Measurements from ENCODE around the gene ANO1.
"Not testable (repeated sequence)": the region's sequence is repeated elsewhere in the genome, so short reads cannot be mapped to it uniquely, and the experiment has no call there.

Gene ANO1

DNA sequence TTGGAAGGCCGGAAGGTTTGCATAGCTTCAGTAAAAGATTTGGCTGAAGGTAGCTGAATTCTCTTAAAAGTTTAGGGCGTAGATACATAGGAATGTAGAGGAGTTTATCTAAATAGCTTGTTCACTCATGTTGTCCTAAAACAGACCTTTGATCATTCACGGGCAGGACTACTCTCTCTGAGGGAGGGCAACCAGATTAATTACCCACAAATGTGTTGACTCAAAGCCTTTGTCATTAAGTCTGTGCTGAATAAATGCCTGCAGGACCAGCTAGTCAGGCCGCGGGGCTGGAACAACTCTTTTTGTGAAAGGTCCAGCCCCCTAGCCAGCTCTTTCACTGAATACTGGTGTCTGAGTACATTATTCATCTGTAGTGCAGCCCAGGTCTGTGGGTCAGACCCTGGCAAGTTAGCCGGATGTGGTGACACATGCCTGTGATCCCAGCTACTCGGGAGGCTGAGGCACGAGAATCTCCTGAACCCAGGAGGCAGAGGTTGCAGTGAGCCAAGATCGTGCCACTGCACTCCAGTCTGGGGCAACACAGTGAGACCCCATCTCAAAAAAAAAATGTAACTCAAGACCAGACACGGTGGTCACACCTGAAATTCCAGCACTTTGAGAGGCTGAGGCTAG lies 122.2 kb downstream of the ANO1 start:
- no peak overlapping the region for H3K4me3 ChIP-seq (ENCODE audit: low read depth, low read length)
- in situ Hi-C loops (cut with HindIII; ENCODE audit: low sequenced_read_pairs) = no loop called here
- DNase-seq (ENCODE audit: low read depth) = no peak
- TF ChIP-seq, protein P1, sequence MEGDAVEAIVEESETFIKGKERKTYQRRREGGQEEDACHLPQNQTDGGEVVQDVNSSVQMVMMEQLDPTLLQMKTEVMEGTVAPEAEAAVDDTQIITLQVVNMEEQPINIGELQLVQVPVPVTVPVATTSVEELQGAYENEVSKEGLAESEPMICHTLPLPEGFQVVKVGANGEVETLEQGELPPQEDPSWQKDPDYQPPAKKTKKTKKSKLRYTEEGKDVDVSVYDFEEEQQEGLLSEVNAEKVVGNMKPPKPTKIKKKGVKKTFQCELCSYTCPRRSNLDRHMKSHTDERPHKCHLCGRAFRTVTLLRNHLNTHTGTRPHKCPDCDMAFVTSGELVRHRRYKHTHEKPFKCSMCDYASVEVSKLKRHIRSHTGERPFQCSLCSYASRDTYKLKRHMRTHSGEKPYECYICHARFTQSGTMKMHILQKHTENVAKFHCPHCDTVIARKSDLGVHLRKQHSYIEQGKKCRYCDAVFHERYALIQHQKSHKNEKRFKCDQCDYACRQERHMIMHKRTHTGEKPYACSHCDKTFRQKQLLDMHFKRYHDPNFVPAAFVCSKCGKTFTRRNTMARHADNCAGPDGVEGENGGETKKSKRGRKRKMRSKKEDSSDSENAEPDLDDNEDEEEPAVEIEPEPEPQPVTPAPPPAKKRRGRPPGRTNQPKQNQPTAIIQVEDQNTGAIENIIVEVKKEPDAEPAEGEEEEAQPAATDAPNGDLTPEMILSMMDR (IDR thresholded peaks at IDR 0.05; ENCODE audit: low read depth, low read length, missing control alignments) = no peak

DNA sequence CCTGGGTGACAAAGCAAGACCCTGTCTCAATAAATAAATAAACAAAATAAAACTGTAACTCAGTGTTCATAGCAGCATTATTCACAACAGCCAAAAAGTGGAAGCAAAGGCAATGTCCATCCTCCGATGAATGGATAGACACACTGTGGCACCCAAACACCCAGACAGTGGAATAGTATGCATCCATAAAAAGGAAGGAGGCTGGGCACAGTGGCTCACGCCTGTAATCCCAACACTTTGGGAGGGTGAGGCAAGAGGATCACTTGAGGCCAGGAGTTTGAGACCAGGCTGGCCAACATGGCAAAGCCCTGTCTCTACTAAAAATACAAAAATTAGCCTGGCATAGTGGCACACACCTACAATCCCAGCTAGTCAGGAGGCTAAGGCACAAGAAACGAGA lies 122.9 kb downstream of the ANO1 start:
- H3K4me3 ChIP-seq (ENCODE audit: low read depth, low read length); DNase-seq (ENCODE audit: low read depth); in situ Hi-C loops (cut with HindIII; ENCODE audit: low sequenced_read_pairs): not testable (repeated sequence)

DNA sequence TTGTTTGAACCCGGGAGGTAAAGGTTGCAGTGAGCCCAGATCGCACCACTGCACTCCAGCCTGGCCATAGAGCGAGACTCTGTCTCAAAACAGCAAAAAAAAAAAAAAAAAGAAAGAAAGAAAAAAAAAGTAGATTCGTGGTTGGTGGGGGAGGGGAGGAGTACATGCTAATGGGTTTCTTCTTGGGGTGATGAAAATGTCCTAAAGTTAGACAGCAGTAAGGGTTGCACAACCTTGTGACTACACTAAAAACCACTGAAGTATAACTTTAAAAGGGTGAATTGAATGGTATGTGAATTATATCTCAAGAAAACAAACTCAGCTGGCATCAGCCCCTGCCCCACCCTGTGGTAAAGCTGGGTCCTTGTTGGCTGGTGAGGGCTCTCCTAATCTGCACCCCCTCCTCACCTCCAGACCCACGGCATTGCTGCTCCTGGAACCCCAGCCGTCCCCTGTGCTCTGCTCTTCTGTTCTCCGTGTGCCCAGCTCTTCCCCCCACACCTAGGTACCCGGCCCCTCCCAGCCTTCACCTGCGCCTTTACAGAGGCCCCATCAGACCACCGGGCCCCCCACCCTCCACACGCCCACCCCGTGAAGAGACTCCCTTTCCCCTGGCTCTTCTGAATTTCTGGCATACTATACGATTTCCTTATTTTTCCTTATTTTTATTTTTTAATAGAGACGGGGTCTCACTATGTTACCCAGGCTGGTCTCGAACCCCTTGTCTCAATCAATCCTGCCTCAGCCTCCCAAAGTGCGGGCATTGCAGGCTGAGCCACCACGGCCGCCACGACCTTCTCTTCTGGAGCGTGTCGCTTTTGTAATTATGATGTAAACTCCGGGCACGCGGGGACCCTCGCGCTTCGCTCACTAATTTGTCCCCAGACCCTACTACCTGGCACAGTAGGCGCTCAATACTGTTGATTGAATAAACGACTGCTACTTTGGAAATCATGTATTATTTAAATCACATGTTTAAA lies 124.1 kb downstream of the ANO1 start:
- H3K4me3 ChIP-seq (ENCODE audit: low read depth, low read length) = peak overlapping the region; percentile 98
- DNase-seq (ENCODE audit: low read depth) = no peak
- in situ Hi-C loops (cut with HindIII; ENCODE audit: low sequenced_read_pairs) = no loop called here
- TF ChIP-seq, protein P1 (IDR thresholded peaks at IDR 0.05; ENCODE audit: low read depth, low read length, missing control alignments) = no peak

DNA sequence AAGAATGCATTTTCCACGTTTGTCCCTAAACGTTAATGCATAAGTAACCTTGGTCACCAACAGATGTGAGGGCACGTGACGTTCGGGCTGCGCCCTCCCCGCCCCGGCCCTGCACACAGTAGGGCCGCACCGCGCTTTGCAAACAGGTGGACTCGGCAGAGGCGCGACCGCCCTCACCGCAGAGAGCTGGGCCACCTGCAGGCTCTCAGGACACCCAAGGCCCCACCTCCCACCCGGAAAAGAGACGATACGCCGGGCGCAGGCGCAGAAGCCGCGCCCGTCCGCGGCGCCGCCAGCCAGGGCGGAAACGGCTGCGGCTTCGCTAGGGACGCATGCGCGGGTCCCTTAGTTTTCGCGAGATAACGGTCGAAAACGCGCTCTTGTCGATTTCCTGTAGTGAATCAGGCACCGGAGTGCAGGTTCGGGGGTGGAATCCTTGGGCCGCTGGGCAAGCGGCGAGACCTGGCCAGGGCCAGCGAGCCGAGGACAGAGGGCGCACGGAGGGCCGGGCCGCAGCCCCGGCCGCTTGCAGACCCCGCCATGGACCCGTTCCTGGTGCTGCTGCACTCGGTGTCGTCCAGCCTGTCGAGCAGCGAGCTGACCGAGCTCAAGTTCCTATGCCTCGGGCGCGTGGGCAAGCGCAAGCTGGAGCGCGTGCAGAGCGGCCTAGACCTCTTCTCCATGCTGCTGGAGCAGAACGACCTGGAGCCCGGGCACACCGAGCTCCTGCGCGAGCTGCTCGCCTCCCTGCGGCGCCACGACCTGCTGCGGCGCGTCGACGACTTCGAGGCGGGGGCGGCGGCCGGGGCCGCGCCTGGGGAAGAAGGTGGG lies 125.0 kb downstream of the ANO1 start, which contains the start of gene FADD:
FADD (plus strand) TSS at position 377 of the 831 bp plus-strand sequence; CDS start at position 541, 164 bp downstream.
- peak within 1 kb of the TSS; percentile 98 for H3K4me3 ChIP-seq (ENCODE audit: low read depth, low read length)
- TF ChIP-seq, protein P1 (IDR thresholded peaks at IDR 0.05; ENCODE audit: low read depth, low read length, missing control alignments) = no peak
- peak; percentile 80 for DNase-seq (ENCODE audit: low read depth)
- in situ Hi-C loops (cut with HindIII; ENCODE audit: low sequenced_read_pairs) = no loop called here

DNA sequence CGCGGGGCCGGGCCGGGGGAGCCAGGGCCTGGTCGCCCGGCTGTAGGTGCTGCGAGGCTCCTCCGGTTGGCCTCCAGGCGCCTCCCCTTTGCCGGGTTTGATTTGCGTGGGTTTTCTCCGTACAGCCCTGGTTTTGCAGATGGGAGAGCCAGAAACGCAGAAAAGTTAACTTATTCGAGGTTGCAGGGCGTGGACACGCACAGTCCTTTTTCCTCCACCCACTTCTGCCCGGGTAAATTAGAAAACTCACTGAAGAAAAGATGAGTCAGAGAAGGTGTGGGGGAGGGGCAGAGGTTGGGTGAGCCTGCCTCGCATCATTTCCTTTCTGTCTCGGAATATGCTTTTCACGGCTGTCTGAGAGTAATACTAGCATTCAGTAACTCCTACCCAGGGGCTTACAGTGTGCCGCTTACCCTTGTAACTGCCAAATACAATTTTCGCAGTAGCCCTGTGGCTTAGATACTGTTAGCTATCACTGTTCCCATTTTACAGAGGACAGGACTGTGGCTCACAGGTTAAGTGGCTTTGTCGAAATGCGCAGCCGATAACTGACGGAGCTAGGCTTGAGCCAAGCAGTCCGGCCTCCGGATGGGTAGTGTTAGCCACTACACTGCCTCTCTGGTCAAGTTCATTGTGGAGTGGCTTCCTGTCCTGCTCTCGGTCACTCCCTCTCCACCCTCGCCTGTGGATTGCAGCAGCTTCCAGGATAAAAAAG lies 125.8 kb downstream of the ANO1 start:
- in situ Hi-C loops (cut with HindIII; ENCODE audit: low sequenced_read_pairs) = no loop called here
- peak; percentile 54 for DNase-seq (ENCODE audit: low read depth)
- peak overlapping the region; percentile 98 for H3K4me3 ChIP-seq (ENCODE audit: low read depth, low read length)
- TF ChIP-seq, protein P1 (IDR thresholded peaks at IDR 0.05; ENCODE audit: low read depth, low read length, missing control alignments) = no peak

DNA sequence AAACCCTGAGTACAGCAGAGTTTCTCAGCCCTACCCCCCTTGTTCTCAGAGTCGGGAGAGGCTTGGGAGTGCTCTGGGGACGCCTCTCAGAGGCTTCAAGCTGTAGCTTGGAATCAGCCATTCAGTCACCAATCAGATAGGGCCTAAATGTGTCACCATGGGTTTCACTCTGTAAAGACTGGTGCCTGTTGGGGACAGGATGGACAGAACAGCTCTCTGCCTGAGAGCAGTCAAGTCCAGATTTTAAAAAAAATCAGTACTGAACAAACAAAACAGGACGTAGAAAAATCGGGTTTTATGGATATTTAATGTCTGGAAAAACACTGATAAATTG lies 126.3 kb downstream of the ANO1 start:
- in situ Hi-C loops (cut with HindIII; ENCODE audit: low sequenced_read_pairs) = no loop called here
- H3K4me3 ChIP-seq (ENCODE audit: low read depth, low read length) = peak overlapping the region; percentile 98
- no peak for DNase-seq (ENCODE audit: low read depth)
- TF ChIP-seq, protein P1 (IDR thresholded peaks at IDR 0.05; ENCODE audit: low read depth, low read length, missing control alignments) = no peak

All from astrocyte of the cerebellum (primary cell).